VCaP (cell line): ENCODE measurements around the gene ARID3C.

ENCODE experiments used
- H3K27ac ChIP-seq: fragments of 450-650 bp; 2 replicates; pipeline ENCODE4 v1.5.1; 2017
- CTCF ChIP-seq: fragments of 450-650 bp; conservative IDR thresholded peaks from 2 replicates; pipeline ENCODE4 v1.5.1; 2017; ENCODE audit warnings: mild to moderate bottlenecking, moderate library complexity

Gene ARID3C

GRCh38 chr9:34658461-34658860, 29.6 kb upstream of the ARID3C start:
- H3K27ac ChIP-seq = no peak overlapping the region
- TF ChIP-seq CTCF = no peak

- TF ChIP-seq CTCF = no peak
- no peak overlapping the region for H3K27ac ChIP-seq
Measured at GRCh38 chr9:34656992-34657391, 28.1 kb upstream of the ARID3C start.

- no peak for TF ChIP-seq CTCF
- no peak overlapping the region for H3K27ac ChIP-seq
Measured at GRCh38 chr9:34655394-34655793, 26.5 kb upstream of the ARID3C start.

GRCh38 chr9:34654323-34655051, 25.6 kb upstream of the ARID3C start:
- H3K27ac ChIP-seq = no peak overlapping the region

GRCh38 chr9:34653151-34654072, 24.5 kb upstream of the ARID3C start:
- H3K27ac ChIP-seq = peak overlapping the region; percentile 76; the same call in 1 of the 2 replicates
- TF ChIP-seq CTCF = no peak

More at GRCh38 chr9:34654323-34655051, 25.6 kb upstream of the ARID3C start:
- no peak for TF ChIP-seq CTCF

- H3K27ac ChIP-seq = peak overlapping the region; percentile 76
- TF ChIP-seq CTCF = no peak
Measured at GRCh38 chr9:34652602-34653000, 23.7 kb upstream of the ARID3C start.

- no peak for TF ChIP-seq CTCF
- peak within 1 kb of the TSS; percentile 76 for H3K27ac ChIP-seq
Measured at GRCh38 chr9:34651876-34652601, 23.2 kb upstream of the ARID3C start, which contains the start of gene IL11RA. Gene IL11RA, plus strand, starts transcription at chr9:34652185. Its CDS starts 3,033 bp downstream, at chr9:34655218.
